IMR-90 (cell line): ENCODE measurements around the gene CYFIP1. TPM values are rescaled to one million over a fixed set of nuclear protein-coding genes. Genes with fewer than 3 reads are reported as not detected.

Experiments used
- ATAC-seq: fragments of 200-7000 bp; cut with Tn5 transposase; 2 replicates; pipeline ENCODE4 v1.9.1; 2020; ENCODE audit warnings: low read depth, mild to moderate bottlenecking, moderate library complexity
- BruUV-seq: library from RNA; stranded (reverse); fragments of 400-500 nt; replicated peaks from 2 replicates; lab custom pipeline; 2021; lab: Mats Ljungman, UMichigan
- CTCF ChIA-PET: fragments of 300-600 bp; formaldehyde crosslinking; extraction: SDS; loops from one replicate; lab custom pipeline; 2021; ENCODE audit warnings: antibody characterized with exemption; lab: Yijun Ruan, JAX
- POLR2A ChIA-PET: fragments of 300-600 bp; sonication (Branson Sonifier 250); formaldehyde crosslinking; loops from one replicate; lab custom pipeline; 2022; ENCODE audit warnings: antibody characterized with exemption; ENCODE audit not compliant: unreplicated experiment; lab: Charles Lee
- DNase-seq: peaks from one replicate; pipeline ENCODE4 v3.0.0; 2013
- H2AFZ ChIP-seq: replicated peaks from 2 replicates; pipeline ENCODE3; 2013; ENCODE audit warnings: low read length, mild to moderate bottlenecking; ENCODE audit not compliant: poor library complexity
- H2AK5ac ChIP-seq: 2 replicates; pipeline ENCODE4 v1.6.1; 2013; ENCODE audit warnings: low read depth, low read length, inconsistent platforms
- H2AK9ac ChIP-seq: replicated peaks from 2 replicates; pipeline ENCODE3; 2013; ENCODE audit warnings: mild to moderate bottlenecking, low read depth, low read length, moderate library complexity; ENCODE audit not compliant: poor library complexity
- H2BK120ac ChIP-seq: 2 replicates; pipeline ENCODE4 v1.6.1; 2013; ENCODE audit warnings: low read depth, low read length, inconsistent platforms
- H2BK15ac ChIP-seq: 3 replicates; pipeline ENCODE4 v1.6.1; 2013; ENCODE audit warnings: low read depth, low read length, inconsistent platforms
- H2BK20ac ChIP-seq: 2 replicates; pipeline ENCODE4 v1.6.1; 2013; ENCODE audit warnings: low read depth, mild to moderate bottlenecking, inconsistent platforms, low read length, moderate library complexity
- H2BK5ac ChIP-seq: 2 replicates; pipeline ENCODE4 v1.6.1; 2013; ENCODE audit warnings: mild to moderate bottlenecking, low read depth, low read length, inconsistent platforms; ENCODE audit not compliant: poor library complexity, severe bottlenecking
- H3K14ac ChIP-seq: replicated peaks from 2 replicates; pipeline ENCODE4 v1.6.1; 2013; ENCODE audit warnings: low read depth, low read length, inconsistent platforms
- H3K18ac ChIP-seq: 2 replicates; pipeline ENCODE4 v1.6.1; 2013; ENCODE audit warnings: low read depth, low read length, control low read depth
- H3K23ac ChIP-seq: 2 replicates; pipeline ENCODE4 v1.6.1; 2013; ENCODE audit warnings: low read depth, low read length, inconsistent platforms
- H3K27ac ChIP-seq: 2 replicates; pipeline ENCODE4 v1.5.1; 2013; ENCODE audit warnings: mild to moderate bottlenecking, control low read depth, low read length; ENCODE audit not compliant: insufficient read depth
- H3K27me3 ChIP-seq: 2 replicates; pipeline ENCODE4 v1.6.1; 2013; ENCODE audit warnings: low read length; ENCODE audit not compliant: control insufficient read depth, insufficient read depth
- H3K36me3 ChIP-seq: 2 replicates; pipeline ENCODE4 v1.6.1; 2013; ENCODE audit warnings: low read length, mixed read lengths; ENCODE audit not compliant: control insufficient read depth, insufficient read depth
- H3K4ac ChIP-seq: 2 replicates; pipeline ENCODE4 v1.6.1; 2013; ENCODE audit warnings: low read depth, low read length, inconsistent platforms
- H3K4me1 ChIP-seq: 2 replicates; pipeline ENCODE4 v1.6.1; 2013; ENCODE audit warnings: low read length, mixed read lengths; ENCODE audit not compliant: control insufficient read depth, insufficient read depth
- H3K4me2 ChIP-seq: 2 replicates; pipeline ENCODE4 v1.6.1; 2013; ENCODE audit warnings: low read depth, mild to moderate bottlenecking, control low read depth, low read length, moderate library complexity
- H3K4me3 ChIP-seq: 2 replicates; pipeline ENCODE4 v1.5.1; 2013; ENCODE audit warnings: low read depth, mild to moderate bottlenecking, control low read depth, low read length, moderate library complexity; ENCODE audit not compliant: insufficient read depth
- H3K56ac ChIP-seq: 2 replicates; pipeline ENCODE4 v1.6.1; 2013; ENCODE audit warnings: low read length, inconsistent platforms; ENCODE audit not compliant: insufficient read depth; ENCODE audit errors: extremely low read depth
- H3K79me1 ChIP-seq, 2 experiments: 2 replicates each; pipeline ENCODE4 v1.6.1; 2013; ENCODE audit warnings: low read length in 2 of 2, inconsistent platforms in 1 of 2, low read depth in 1 of 2
- H3K9ac ChIP-seq: 2 replicates; pipeline ENCODE4 v1.6.1; 2013; ENCODE audit warnings: low read depth, low read length, control low read depth
- H3K9me1 ChIP-seq: 2 replicates; pipeline ENCODE4 v1.6.1; 2013; ENCODE audit warnings: low read length, inconsistent platforms; ENCODE audit not compliant: insufficient read depth
- H3K9me3 ChIP-seq: 2 replicates; pipeline ENCODE4 v1.6.1; 2013; ENCODE audit warnings: low read length; ENCODE audit not compliant: control insufficient read depth, insufficient read depth
- H4K20me1 ChIP-seq: 2 replicates; pipeline ENCODE4 v1.6.1; 2013; ENCODE audit warnings: low read length, inconsistent platforms; ENCODE audit not compliant: insufficient read depth
- H4K5ac ChIP-seq: 2 replicates; pipeline ENCODE4 v1.6.1; 2013; ENCODE audit warnings: mild to moderate bottlenecking, low read depth, low read length, control low read depth
- H4K8ac ChIP-seq, 2 experiments: 2 replicates each; pipeline ENCODE4 v1.6.1; 2013; ENCODE audit warnings: low read depth in 2 of 2, low read length in 2 of 2, control low read depth in 1 of 2, inconsistent platforms in 1 of 2
- H4K91ac ChIP-seq: 2 replicates; pipeline ENCODE4 v1.6.1; 2013; ENCODE audit warnings: low read depth, low read length, inconsistent platforms; ENCODE audit not compliant: insufficient read depth
- BHLHE40 ChIP-seq: fragments of 150-350 bp; IDR thresholded peaks from 2 replicates; pipeline ENCODE4 v1.6.1; 2016; ENCODE audit warnings: mild to moderate bottlenecking, low read depth, low read length
- CEBPB ChIP-seq: IDR thresholded peaks from 2 replicates; pipeline ENCODE4 v1.6.1; 2012; ENCODE audit warnings: low read depth, low read length, improper control_type of control experiment
- CHD1 ChIP-seq: IDR thresholded peaks from 2 replicates; pipeline ENCODE4 v1.6.1; 2012; ENCODE audit warnings: low read depth, low read length, improper control_type of control experiment
- FOS ChIP-seq: fragments of 150-350 bp; IDR thresholded peaks from 2 replicates; pipeline ENCODE4 v1.6.1; 2016; ENCODE audit warnings: low read depth, low read length
- MAFK ChIP-seq: IDR thresholded peaks from 2 replicates; pipeline ENCODE4 v1.6.1; 2012; ENCODE audit warnings: low read depth, low read length, improper control_type of control experiment
- MAZ ChIP-seq: IDR thresholded peaks from 2 replicates; pipeline ENCODE4 v1.6.1; 2012; ENCODE audit warnings: low read depth, mild to moderate bottlenecking, low read length, improper control_type of control experiment, moderate library complexity, borderline replicate concordance
- MXI1 ChIP-seq: IDR thresholded peaks from 2 replicates; pipeline ENCODE4 v1.6.1; 2012; ENCODE audit warnings: low read depth, mild to moderate bottlenecking, low read length, moderate library complexity, borderline replicate concordance
- NFE2L2 ChIP-seq: fragments of 150-350 bp; IDR thresholded peaks from 2 replicates; pipeline ENCODE4 v1.6.1; 2016; ENCODE audit warnings: low read depth, mild to moderate bottlenecking, low read length
- POLR2A ChIP-seq: IDR thresholded peaks from 2 replicates; pipeline ENCODE4 v1.6.1; 2012; ENCODE audit warnings: mild to moderate bottlenecking, low read depth, low read length
- RAD21 ChIP-seq: IDR thresholded peaks from 2 replicates; pipeline ENCODE4 v1.6.1; 2012; ENCODE audit warnings: low read length, improper control_type of control experiment
- RCOR1 ChIP-seq: IDR thresholded peaks from 2 replicates; pipeline ENCODE4 v1.6.1; 2012; ENCODE audit warnings: mild to moderate bottlenecking, low read length, improper control_type of control experiment; ENCODE audit not compliant: insufficient replicate concordance
- RFX5 ChIP-seq: IDR thresholded peaks from 2 replicates; pipeline ENCODE4 v1.8.0; 2012; ENCODE audit warnings: low read depth, mild to moderate bottlenecking, low read length, moderate library complexity
- SMC3 ChIP-seq: fragments of 150-350 bp; IDR thresholded peaks from 2 replicates; pipeline ENCODE4 v1.6.1; 2016; ENCODE audit warnings: low read depth, mild to moderate bottlenecking, antibody characterized with exemption, low read length, moderate library complexity
- WGBS, 2 experiments: methylation state at CpG; one replicate each; pipeline versions ENCODE4 v1.1.5 to v1.1.7; 2013; ENCODE audit warnings: missing lambda C conversion rate in 2 of 2; ENCODE audit not compliant: insufficient read length in 1 of 2; ENCODE audit errors: extremely low coverage in 2 of 2; 5-methylcytosine and 5-hydroxymethylcytosine counted together
- dilution Hi-C: fragments of 300-500 bp; cut with HindIII; formaldehyde crosslinking; loops from one replicate; pipeline ENCODE4 v1.14.3; 2018; ENCODE audit warnings: low sequenced_read_pairs; ENCODE audit not compliant: unreplicated experiment
- in situ Hi-C: fragments of 300-500 bp; cut with MboI; formaldehyde crosslinking; loops from 3 replicates; pipeline ENCODE4 v1.14.3; 2019; ENCODE audit warnings: low sequenced_read_pairs, inconsistent platforms, mixed read lengths
- intact Hi-C: fragments of 100-400 bp; cut with micrococcal nuclease; formaldehyde crosslinking; loops from 2 replicates; pipeline ENCODE4 v1.10.0; 2022
- polyA plus RNA-seq, 3 experiments: library from polyadenylated mRNA; depleted of rRNA; stranded (reverse); fragments of >200 nt; gene quantifications; 2 replicates each; pipeline ENCODE4 v1.2.3, GENCODE V29; 2012; ENCODE audit warnings: low replicate concordance in 1 of 3
- total RNA-seq: library from RNA; depleted of rRNA; stranded (reverse); fragments of >200 nt; gene quantifications from 2 replicates; pipeline ENCODE4 v1.2.3, GENCODE V29; 2012
- TF ChIP-seq, protein P1 (sequence below): fragments of 150-350 bp; IDR thresholded peaks from 2 replicates; pipeline ENCODE4 v1.6.1; 2016; ENCODE audit warnings: low read depth, mild to moderate bottlenecking, low read length, moderate library complexity, borderline replicate concordance
- TF ChIP-seq, protein P2 (sequence below): fragments of 150-350 bp; IDR thresholded peaks from 2 replicates; pipeline ENCODE4 v1.6.1; 2017; ENCODE audit warnings: mild to moderate bottlenecking, antibody characterized with exemption, low read length, low read depth

The CYFIP1 gene
- total and polyA plus RNA-seq, 2 of the 4 experiments (the other 2 are of a cell fraction), result 58.4 to 163 TPM

DNA sequence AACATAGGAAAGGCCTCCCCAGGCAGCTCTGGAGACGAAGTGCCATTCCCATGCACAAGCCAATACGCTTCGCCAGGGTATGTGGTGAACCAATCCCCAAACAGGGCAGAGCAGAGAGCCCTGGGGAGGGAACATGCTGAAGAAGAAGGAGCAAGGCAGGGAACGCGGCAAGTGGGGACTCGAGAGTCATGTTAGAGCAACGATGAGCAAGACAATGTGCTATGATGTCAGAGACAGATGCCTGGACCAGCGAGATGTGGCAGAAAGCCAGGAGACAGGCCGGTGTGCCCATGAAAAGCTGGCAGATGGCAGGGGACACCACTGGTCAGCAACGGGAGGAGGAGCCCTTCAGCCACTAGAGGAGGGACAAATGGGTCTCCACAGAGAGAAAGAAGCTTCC is 102.1 kb downstream of the CYFIP1 start (continued):
- TF ChIP-seq, protein P1, sequence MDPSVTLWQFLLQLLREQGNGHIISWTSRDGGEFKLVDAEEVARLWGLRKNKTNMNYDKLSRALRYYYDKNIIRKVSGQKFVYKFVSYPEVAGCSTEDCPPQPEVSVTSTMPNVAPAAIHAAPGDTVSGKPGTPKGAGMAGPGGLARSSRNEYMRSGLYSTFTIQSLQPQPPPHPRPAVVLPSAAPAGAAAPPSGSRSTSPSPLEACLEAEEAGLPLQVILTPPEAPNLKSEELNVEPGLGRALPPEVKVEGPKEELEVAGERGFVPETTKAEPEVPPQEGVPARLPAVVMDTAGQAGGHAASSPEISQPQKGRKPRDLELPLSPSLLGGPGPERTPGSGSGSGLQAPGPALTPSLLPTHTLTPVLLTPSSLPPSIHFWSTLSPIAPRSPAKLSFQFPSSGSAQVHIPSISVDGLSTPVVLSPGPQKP, result no peak
- no peak for TF ChIP-seq MAZ

DNA sequence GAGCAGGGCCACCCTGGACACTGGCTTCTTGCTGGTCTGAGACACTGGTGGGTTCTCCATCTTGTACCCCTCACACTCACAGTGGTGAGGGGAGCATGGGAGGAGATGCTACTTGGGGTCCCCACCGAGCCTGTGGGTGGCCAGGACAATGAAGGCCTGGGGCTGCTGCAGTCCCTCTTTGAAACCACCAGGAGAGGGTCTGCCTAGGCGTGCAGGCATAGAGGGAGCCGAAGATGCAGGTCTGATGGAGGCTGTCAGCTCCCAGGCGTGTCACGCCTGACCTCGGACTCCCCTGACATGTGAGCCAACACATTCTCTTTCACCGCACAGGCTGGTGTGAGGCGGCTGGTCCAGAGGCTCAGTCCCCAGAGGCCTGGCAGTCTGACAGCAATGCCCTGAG is 102.6 kb downstream of the CYFIP1 start:
- H3K27ac ChIP-seq, result no peak overlapping the region
- POLR2A ChIA-PET, result no interaction called here
- H3K9me1 ChIP-seq, result peaks cover 37% of the 10 kb centered on the region
- H3K14ac ChIP-seq, result no peak overlapping the region
- H2BK120ac ChIP-seq, result no peak overlapping the region
- H4K8ac ChIP-seq, result no peak overlapping the region
- H3K4me1 ChIP-seq, result peaks cover 10% of the 10 kb centered on the region
- no peak overlapping the region for H4K5ac ChIP-seq
- no peak overlapping the region for H2BK15ac ChIP-seq
- H3K4me2 ChIP-seq, result no peak overlapping the region
- peak overlapping the region; percentile 13 for H2AK9ac ChIP-seq
- no peak overlapping the region for H3K4ac ChIP-seq
- H4K91ac ChIP-seq, result no peak overlapping the region
- ATAC-seq (no peak), DNase-seq (no peak)
- no peak overlapping the region for H3K9ac ChIP-seq
- no peaks in the 10 kb centered on the region for H3K27me3 ChIP-seq
- no peak overlapping the region for H3K23ac ChIP-seq
- 100% methylated on average over 1 of the region's 8 CpGs; no CpG with 5 or more reads in 1 of the 2 experiments for WGBS, 2 experiments
- H2BK20ac ChIP-seq, result no peak overlapping the region
- no peak overlapping the region for H2AFZ ChIP-seq
- no peak overlapping the region for H3K4me3 ChIP-seq
- peaks cover 67% of the 10 kb centered on the region for H3K36me3 ChIP-seq
- no peak overlapping the region for H2AK5ac ChIP-seq
- dilution Hi-C loops, result no loop called here
- no peak overlapping the region for H3K18ac ChIP-seq
- no peak overlapping the region for H3K56ac ChIP-seq
- peaks cover 18 to 38% of the 10 kb centered on the region in 2 experiments for H3K79me1 ChIP-seq
- in situ Hi-C loops, result no loop called here
- no TSS peak for BruUV-seq
- H4K20me1 ChIP-seq, result peaks cover 21% of the 10 kb centered on the region; the same call in 1 of the 2 replicates
- H3K9me3 ChIP-seq, result peaks cover 3% of the 10 kb centered on the region; the same call in 1 of the 2 replicates
- intact Hi-C loops, result no loop called here
- CTCF ChIA-PET, result no interaction called here
- no peak overlapping the region for H2BK5ac ChIP-seq
- TF ChIP-seq RAD21, result no peak
- TF ChIP-seq, protein P1, result no peak
- TF ChIP-seq BHLHE40, result no peak
- no peak for TF ChIP-seq FOS
- no peak for TF ChIP-seq CEBPB
- TF ChIP-seq SMC3, result no peak
- TF ChIP-seq MAFK, result no peak
- TF ChIP-seq, protein P2, sequence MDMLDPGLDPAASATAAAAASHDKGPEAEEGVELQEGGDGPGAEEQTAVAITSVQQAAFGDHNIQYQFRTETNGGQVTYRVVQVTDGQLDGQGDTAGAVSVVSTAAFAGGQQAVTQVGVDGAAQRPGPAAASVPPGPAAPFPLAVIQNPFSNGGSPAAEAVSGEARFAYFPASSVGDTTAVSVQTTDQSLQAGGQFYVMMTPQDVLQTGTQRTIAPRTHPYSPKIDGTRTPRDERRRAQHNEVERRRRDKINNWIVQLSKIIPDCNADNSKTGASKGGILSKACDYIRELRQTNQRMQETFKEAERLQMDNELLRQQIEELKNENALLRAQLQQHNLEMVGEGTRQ, result no peak
- no peak for TF ChIP-seq RCOR1
- no peak for TF ChIP-seq RFX5
- TF ChIP-seq CHD1, result no peak
- TF ChIP-seq MAZ, result no peak
- TF ChIP-seq NFE2L2, result no peak
- TF ChIP-seq POLR2A, result no peak
- TF ChIP-seq MXI1, result no peak
